HEK293 (cell line): ENCODE data around the gene MUSK.

Experiments used
- CTCF ChIA-PET: fragments of 350-600 bp; formaldehyde crosslinking; extraction: SDS; loops from one replicate; lab custom pipeline; 2021; ENCODE audit warnings: antibody characterized with exemption; lab: Yijun Ruan, JAX
- POLR2A ChIA-PET: fragments of 300-600 bp; formaldehyde crosslinking; extraction: SDS; loops from one replicate; lab custom pipeline; 2020; ENCODE audit warnings: antibody characterized with exemption, inconsistent platforms; lab: Yijun Ruan, JAX
- H3K27ac ChIP-seq: fragments of 200-500 bp; sonication (Bioruptor generic); 2 replicates; pipeline ENCODE4 v1.5.1; 2014; ENCODE audit warnings: low read depth, low read length, control low read depth, inconsistent platforms; ENCODE audit errors: extremely low read depth
- H3K36me3 ChIP-seq, 2 experiments: fragments of 200-500 bp in 1 of 2; sonication (Bioruptor generic) in 1 of 2; 1 replicate in 1 of 2; 2 replicates in 1 of 2; pipeline ENCODE4 v1.5.1; 2014 to 2017; ENCODE audit warnings: inconsistent platforms in 2 of 2, low read length in 2 of 2; ENCODE audit not compliant: control insufficient read depth in 2 of 2, insufficient read depth in 1 of 2
- H3K4me1 ChIP-seq: fragments of 200-500 bp; sonication (Bioruptor generic); 2 replicates; pipeline ENCODE4 v1.5.1; 2014; ENCODE audit warnings: mild to moderate bottlenecking, low read length, inconsistent platforms; ENCODE audit not compliant: control insufficient read depth, insufficient read depth
- H3K4me3 ChIP-seq: 2 replicates; pipeline ENCODE4 v1.5.1; 2011; ENCODE audit warnings: low read depth, mild to moderate bottlenecking, control low read depth, low read length, moderate library complexity
- H3K9me3 ChIP-seq: fragments of 200-500 bp; sonication (Bioruptor generic); 2 replicates; pipeline ENCODE4 v1.5.1; 2014; ENCODE audit warnings: low read depth, low read length, inconsistent platforms; ENCODE audit not compliant: control insufficient read depth, insufficient read depth
- FEZF1 ChIP-seq: fragments of 450-650 bp; formaldehyde crosslinking; IDR thresholded peaks from 2 replicates; pipeline ENCODE4 v1.5.1; 2016; ENCODE audit warnings: missing biosample characterization, missing genetic modification characterization
- GFI1B ChIP-seq: fragments of 450-650 bp; formaldehyde crosslinking; IDR thresholded peaks from 2 replicates; pipeline ENCODE4 v1.5.1; 2016; ENCODE audit warnings: missing biosample characterization, missing genetic modification characterization
- GLIS1 ChIP-seq: fragments of 450-650 bp; formaldehyde crosslinking; IDR thresholded peaks from 2 replicates; pipeline ENCODE4 v1.5.1; 2016; ENCODE audit warnings: missing biosample characterization, missing genetic modification characterization
- KLF10 ChIP-seq: fragments of 450-650 bp; IDR thresholded peaks from 2 replicates; pipeline ENCODE4 v1.5.1; 2018; ENCODE audit warnings: missing biosample characterization, mild to moderate bottlenecking, missing genetic modification characterization
- PRDM1 ChIP-seq: fragments of 450-650 bp; formaldehyde crosslinking; IDR thresholded peaks from 2 replicates; pipeline ENCODE4; 2016; ENCODE audit warnings: missing biosample characterization, missing genetic modification characterization
- RBAK ChIP-seq: fragments of 450-650 bp; formaldehyde crosslinking; IDR thresholded peaks from 2 replicates; pipeline ENCODE4 v1.5.1; 2016; ENCODE audit warnings: missing biosample characterization, missing genetic modification characterization
- SP2 ChIP-seq: fragments of 450-650 bp; formaldehyde crosslinking; IDR thresholded peaks from 2 replicates; pipeline ENCODE4 v1.5.1; 2016; ENCODE audit warnings: missing biosample characterization, missing genetic modification characterization
- SP7 ChIP-seq: fragments of 450-650 bp; formaldehyde crosslinking; IDR thresholded peaks from 2 replicates; pipeline ENCODE4 v1.5.1; 2016; ENCODE audit warnings: missing biosample characterization, missing genetic modification characterization
- TCF7L2 ChIP-seq: IDR thresholded peaks from 2 replicates; pipeline ENCODE4 v1.6.1; 2011; ENCODE audit warnings: low read depth, mild to moderate bottlenecking, inconsistent platforms, low read length, moderate library complexity, borderline replicate concordance
- ZBTB20 ChIP-seq: fragments of 450-650 bp; formaldehyde crosslinking; IDR thresholded peaks from 2 replicates; pipeline ENCODE4 v1.5.1; 2016; ENCODE audit warnings: missing biosample characterization, missing genetic modification characterization
- ZBTB8A ChIP-seq: fragments of 450-650 bp; formaldehyde crosslinking; IDR thresholded peaks from 2 replicates; pipeline ENCODE4 v1.5.1; 2016; ENCODE audit warnings: missing biosample characterization, missing genetic modification characterization
- ZEB2 ChIP-seq: fragments of 450-650 bp; formaldehyde crosslinking; IDR thresholded peaks from 2 replicates; pipeline ENCODE4 v1.5.1; 2016; ENCODE audit warnings: missing biosample characterization, missing genetic modification characterization
- ZFHX2 ChIP-seq: fragments of 450-650 bp; formaldehyde crosslinking; conservative IDR thresholded peaks from 2 replicates; pipeline ENCODE4 v1.5.1; 2016; ENCODE audit warnings: missing biosample characterization, missing genetic modification characterization
- ZNF112 ChIP-seq: fragments of 450-650 bp; formaldehyde crosslinking; IDR thresholded peaks from 2 replicates; pipeline ENCODE4 v1.5.0; 2017; ENCODE audit warnings: missing biosample characterization, missing genetic modification characterization
- ZNF140 ChIP-seq: fragments of 450-650 bp; formaldehyde crosslinking; IDR thresholded peaks from 2 replicates; pipeline ENCODE4 v1.5.1; 2016; ENCODE audit warnings: missing biosample characterization, missing genetic modification characterization
- ZNF169 ChIP-seq: fragments of 450-650 bp; formaldehyde crosslinking; IDR thresholded peaks from 2 replicates; pipeline ENCODE4 v1.5.1; 2016; ENCODE audit warnings: missing biosample characterization, missing genetic modification characterization
- ZNF239 ChIP-seq: fragments of 450-650 bp; formaldehyde crosslinking; IDR thresholded peaks from 2 replicates; pipeline ENCODE4 v1.5.1; 2016; ENCODE audit warnings: missing biosample characterization, missing genetic modification characterization
- ZNF302 ChIP-seq: fragments of 450-650 bp; formaldehyde crosslinking; IDR thresholded peaks from 2 replicates; pipeline ENCODE4 v1.5.1; 2016; ENCODE audit warnings: missing biosample characterization, missing genetic modification characterization, low read depth
- ZNF341 ChIP-seq: fragments of 450-650 bp; formaldehyde crosslinking; IDR thresholded peaks from 2 replicates; pipeline ENCODE4; 2016; ENCODE audit warnings: low read depth, missing biosample characterization, missing genetic modification characterization
- ZNF510 ChIP-seq: fragments of 450-650 bp; formaldehyde crosslinking; IDR thresholded peaks from 2 replicates; pipeline ENCODE4 v1.5.1; 2018; ENCODE audit warnings: mild to moderate bottlenecking, missing genetic modification characterization, missing biosample characterization; ENCODE audit not compliant: insufficient replicate concordance
- ZNF621 ChIP-seq: fragments of 450-650 bp; formaldehyde crosslinking; IDR thresholded peaks from 2 replicates; pipeline ENCODE4 v1.5.1; 2017; ENCODE audit warnings: missing biosample characterization, missing genetic modification characterization
- ZNF654 ChIP-seq: fragments of 450-650 bp; formaldehyde crosslinking; IDR thresholded peaks from 2 replicates; pipeline ENCODE4 v1.5.1; 2016; ENCODE audit warnings: low read depth, missing biosample characterization, missing genetic modification characterization
- ZNF658 ChIP-seq: fragments of 450-650 bp; formaldehyde crosslinking; IDR thresholded peaks from 2 replicates; pipeline ENCODE4; 2016; ENCODE audit warnings: missing biosample characterization, missing genetic modification characterization
- ZNF792 ChIP-seq: fragments of 450-650 bp; formaldehyde crosslinking; IDR thresholded peaks from 2 replicates; pipeline ENCODE4 v1.5.1; 2016; ENCODE audit warnings: missing biosample characterization, missing genetic modification characterization
- TF ChIP-seq, protein P1 (sequence below): sonication (generic); formaldehyde crosslinking; IDR thresholded peaks from 2 replicates; pipeline ENCODE4 v1.8.1; 2022; ENCODE audit warnings: mild to moderate bottlenecking, moderate library complexity, missing genetic modification reagents
- TF ChIP-seq, protein P2 (sequence below): fragments of 450-650 bp; formaldehyde crosslinking; IDR thresholded peaks from 2 replicates; pipeline ENCODE4 v1.5.1; 2016; ENCODE audit warnings: missing biosample characterization, missing genetic modification characterization
- TF ChIP-seq, protein P3 (sequence below): fragments of 450-650 bp; formaldehyde crosslinking; IDR thresholded peaks from 2 replicates; pipeline ENCODE4 v1.5.1; 2016; ENCODE audit warnings: missing biosample characterization, missing genetic modification characterization
- TF ChIP-seq, protein P4 (sequence below): fragments of 450-650 bp; formaldehyde crosslinking; IDR thresholded peaks from 2 replicates; pipeline ENCODE4 v1.5.1; 2017; ENCODE audit warnings: missing biosample characterization, missing genetic modification characterization
- TF ChIP-seq, protein P5 (sequence below): fragments of 450-650 bp; formaldehyde crosslinking; IDR thresholded peaks from 2 replicates; pipeline ENCODE4 v1.5.1; 2016; ENCODE audit warnings: missing biosample characterization, missing genetic modification characterization, low read depth

MUSK gene

DNA sequence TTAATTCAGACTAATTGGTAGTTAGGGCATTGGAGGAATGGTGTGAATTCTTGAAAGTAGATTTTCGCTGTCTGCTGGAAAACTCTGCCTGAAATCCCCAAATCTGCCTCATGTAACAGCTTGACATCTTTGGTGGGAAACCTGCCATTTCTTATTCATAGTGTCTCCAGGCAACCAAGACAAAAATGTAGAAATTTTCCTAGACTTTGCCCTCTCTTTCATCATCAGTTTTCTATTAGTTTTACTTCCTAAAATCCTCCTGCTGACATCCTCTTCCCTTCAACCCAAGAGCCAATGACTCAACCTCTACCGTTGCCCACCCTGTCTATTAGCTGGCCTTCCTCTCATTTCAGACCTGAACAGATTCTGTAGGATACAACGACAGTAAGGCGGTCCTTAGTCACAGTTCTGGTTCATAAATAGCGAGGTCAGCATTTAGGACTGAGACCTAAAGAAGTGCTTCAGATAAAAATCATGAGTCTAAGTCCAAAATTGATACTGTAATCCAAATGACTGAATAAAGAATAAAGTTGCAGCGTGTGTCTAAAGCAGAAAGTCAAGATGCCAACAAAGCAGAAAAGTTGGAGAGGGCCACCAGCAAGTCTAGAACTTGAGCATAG lies 133.9 kb downstream of the MUSK start:
- Histone ChIP-seq H3K4me1 (no peaks in the 10 kb centered on the region), H3K36me3 (no peaks in the 10 kb centered on the region), H3K4me3 (no peak overlapping the region), H3K27ac (no peak overlapping the region), H3K9me3 (no peaks in the 10 kb centered on the region)
- TF ChIP-seq ZEB2 (tag by site-specific recombination), result no peak
- no peak for TF ChIP-seq ZBTB8A (tag by site-specific recombination)
- TF ChIP-seq ZNF302 (tag by site-specific recombination), result no peak
- no peak for TF ChIP-seq ZBTB20 (tag by site-specific recombination)
- TF ChIP-seq SP7 (tag by site-specific recombination), result no peak
- no peak for TF ChIP-seq ZNF654
- no peak for TF ChIP-seq ZFHX2 (tag by site-specific recombination)
- TF ChIP-seq GFI1B (tag by site-specific recombination), result no peak
- no peak for TF ChIP-seq ZNF169
- TF ChIP-seq ZNF510, result no peak
- TF ChIP-seq ZNF792 (tag by site-specific recombination), result no peak
- no peak for TF ChIP-seq ZNF658
- no peak for TF ChIP-seq ZNF341 (tag by site-specific recombination)
- POLR2A ChIA-PET, result no interaction called here
- CTCF ChIA-PET, result no interaction called here

DNA sequence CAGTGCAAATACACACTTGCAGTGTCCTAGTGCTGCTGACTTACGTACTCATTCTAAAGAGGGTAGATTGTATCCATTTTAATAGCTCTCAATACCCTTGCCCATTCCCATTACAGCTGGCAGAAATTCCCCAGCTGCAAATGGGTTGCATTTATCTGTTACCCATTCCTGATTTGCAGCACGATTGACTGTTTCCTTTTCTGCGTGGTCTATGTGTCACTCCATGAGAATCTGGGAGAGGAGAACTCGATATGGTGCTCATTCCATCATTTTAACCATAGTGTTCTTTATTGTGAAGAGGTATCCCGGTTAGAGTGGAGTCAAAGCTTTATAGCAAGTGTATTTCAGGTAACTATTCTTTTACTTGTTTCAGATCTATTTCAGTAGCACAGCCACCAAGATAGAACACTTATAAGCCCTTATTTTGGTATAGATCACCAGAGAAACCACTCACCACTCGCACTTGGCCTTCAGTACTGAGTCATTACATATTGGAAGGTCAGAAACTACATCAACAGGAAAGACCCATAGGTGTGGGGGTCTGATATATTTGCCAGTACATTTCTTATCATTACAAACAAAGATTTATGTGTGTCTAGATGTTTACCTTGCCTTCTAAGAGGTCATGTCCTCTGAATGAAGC lies 139.5 kb downstream of the MUSK start:
- Histone ChIP-seq H3K36me3 (no peaks in the 10 kb centered on the region), H3K4me3 (no peak overlapping the region), H3K9me3 (no peaks in the 10 kb centered on the region), H3K4me1 (no peaks in the 10 kb centered on the region), H3K27ac (no peak overlapping the region)
- ChIA-PET POLR2A (no interaction called here), CTCF (no interaction called here)
- TF ChIP-seq RBAK (no peak), ZNF621 (tag by site-specific recombination) (no peak), PRDM1 (tag by site-specific recombination) (no peak), SP2 (no peak), GLIS1 (no peak), TCF7L2 (no peak), KLF10 (tag by site-specific recombination) (no peak), ZNF658 (no peak), ZNF140 (tag by site-specific recombination) (no peak), ZNF239 (tag by site-specific recombination) (no peak), ZNF112 (no peak), FEZF1 (tag by site-specific recombination) (no peak)
- TF ChIP-seq, protein P1, sequence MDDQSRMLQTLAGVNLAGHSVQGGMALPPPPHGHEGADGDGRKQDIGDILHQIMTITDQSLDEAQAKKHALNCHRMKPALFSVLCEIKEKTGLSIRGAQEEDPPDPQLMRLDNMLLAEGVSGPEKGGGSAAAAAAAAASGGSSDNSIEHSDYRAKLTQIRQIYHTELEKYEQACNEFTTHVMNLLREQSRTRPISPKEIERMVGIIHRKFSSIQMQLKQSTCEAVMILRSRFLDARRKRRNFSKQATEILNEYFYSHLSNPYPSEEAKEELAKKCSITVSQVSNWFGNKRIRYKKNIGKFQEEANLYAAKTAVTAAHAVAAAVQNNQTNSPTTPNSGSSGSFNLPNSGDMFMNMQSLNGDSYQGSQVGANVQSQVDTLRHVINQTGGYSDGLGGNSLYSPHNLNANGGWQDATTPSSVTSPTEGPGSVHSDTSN (CRISPR knock-in tag), result no peak
- TF ChIP-seq, protein P2, sequence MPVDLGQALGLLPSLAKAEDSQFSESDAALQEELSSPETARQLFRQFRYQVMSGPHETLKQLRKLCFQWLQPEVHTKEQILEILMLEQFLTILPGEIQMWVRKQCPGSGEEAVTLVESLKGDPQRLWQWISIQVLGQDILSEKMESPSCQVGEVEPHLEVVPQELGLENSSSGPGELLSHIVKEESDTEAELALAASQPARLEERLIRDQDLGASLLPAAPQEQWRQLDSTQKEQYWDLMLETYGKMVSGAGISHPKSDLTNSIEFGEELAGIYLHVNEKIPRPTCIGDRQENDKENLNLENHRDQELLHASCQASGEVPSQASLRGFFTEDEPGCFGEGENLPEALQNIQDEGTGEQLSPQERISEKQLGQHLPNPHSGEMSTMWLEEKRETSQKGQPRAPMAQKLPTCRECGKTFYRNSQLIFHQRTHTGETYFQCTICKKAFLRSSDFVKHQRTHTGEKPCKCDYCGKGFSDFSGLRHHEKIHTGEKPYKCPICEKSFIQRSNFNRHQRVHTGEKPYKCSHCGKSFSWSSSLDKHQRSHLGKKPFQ (tag by site-specific recombination), result no peak
- TF ChIP-seq, protein P3, sequence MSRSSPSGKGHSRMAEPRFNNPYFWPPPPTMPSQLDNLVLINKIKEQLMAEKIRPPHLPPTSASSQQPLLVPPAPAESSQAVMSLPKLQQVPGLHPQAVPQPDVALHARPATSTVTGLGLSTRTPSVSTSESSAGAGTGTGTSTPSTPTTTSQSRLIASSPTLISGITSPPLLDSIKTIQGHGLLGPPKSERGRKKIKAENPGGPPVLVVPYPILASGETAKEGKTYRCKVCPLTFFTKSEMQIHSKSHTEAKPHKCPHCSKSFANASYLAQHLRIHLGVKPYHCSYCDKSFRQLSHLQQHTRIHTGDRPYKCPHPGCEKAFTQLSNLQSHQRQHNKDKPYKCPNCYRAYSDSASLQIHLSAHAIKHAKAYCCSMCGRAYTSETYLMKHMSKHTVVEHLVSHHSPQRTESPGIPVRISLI (tag by site-specific recombination), result no peak
- TF ChIP-seq, protein P4, sequence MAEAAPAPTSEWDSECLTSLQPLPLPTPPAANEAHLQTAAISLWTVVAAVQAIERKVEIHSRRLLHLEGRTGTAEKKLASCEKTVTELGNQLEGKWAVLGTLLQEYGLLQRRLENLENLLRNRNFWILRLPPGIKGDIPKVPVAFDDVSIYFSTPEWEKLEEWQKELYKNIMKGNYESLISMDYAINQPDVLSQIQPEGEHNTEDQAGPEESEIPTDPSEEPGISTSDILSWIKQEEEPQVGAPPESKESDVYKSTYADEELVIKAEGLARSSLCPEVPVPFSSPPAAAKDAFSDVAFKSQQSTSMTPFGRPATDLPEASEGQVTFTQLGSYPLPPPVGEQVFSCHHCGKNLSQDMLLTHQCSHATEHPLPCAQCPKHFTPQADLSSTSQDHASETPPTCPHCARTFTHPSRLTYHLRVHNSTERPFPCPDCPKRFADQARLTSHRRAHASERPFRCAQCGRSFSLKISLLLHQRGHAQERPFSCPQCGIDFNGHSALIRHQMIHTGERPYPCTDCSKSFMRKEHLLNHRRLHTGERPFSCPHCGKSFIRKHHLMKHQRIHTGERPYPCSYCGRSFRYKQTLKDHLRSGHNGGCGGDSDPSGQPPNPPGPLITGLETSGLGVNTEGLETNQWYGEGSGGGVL (tag by site-specific recombination), result no peak
- TF ChIP-seq, protein P5, sequence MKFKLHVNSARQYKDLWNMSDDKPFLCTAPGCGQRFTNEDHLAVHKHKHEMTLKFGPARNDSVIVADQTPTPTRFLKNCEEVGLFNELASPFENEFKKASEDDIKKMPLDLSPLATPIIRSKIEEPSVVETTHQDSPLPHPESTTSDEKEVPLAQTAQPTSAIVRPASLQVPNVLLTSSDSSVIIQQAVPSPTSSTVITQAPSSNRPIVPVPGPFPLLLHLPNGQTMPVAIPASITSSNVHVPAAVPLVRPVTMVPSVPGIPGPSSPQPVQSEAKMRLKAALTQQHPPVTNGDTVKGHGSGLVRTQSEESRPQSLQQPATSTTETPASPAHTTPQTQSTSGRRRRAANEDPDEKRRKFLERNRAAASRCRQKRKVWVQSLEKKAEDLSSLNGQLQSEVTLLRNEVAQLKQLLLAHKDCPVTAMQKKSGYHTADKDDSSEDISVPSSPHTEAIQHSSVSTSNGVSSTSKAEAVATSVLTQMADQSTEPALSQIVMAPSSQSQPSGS (tag by site-specific recombination), result no peak
